Effector CD4-positive, alpha-beta T cell (primary cell): Measurements from ENCODE around the gene DZIP1. TPM values are rescaled to one million over a fixed set of nuclear protein-coding genes. Genes with fewer than 3 reads are reported as not detected.
"Not testable (repeated sequence)": the region's sequence is repeated elsewhere in the genome, so short reads cannot be mapped to it uniquely, and the experiment has no call there.

Source experiments
- DNase-seq: peaks from one replicate; pipeline ENCODE4 v3.0.0-alpha.2; 2020
- total RNA-seq: gene quantifications from one replicate; lab custom pipeline; 2026; lab: John Stamatoyannopoulos, UW

The DZIP1 gene, protein sequence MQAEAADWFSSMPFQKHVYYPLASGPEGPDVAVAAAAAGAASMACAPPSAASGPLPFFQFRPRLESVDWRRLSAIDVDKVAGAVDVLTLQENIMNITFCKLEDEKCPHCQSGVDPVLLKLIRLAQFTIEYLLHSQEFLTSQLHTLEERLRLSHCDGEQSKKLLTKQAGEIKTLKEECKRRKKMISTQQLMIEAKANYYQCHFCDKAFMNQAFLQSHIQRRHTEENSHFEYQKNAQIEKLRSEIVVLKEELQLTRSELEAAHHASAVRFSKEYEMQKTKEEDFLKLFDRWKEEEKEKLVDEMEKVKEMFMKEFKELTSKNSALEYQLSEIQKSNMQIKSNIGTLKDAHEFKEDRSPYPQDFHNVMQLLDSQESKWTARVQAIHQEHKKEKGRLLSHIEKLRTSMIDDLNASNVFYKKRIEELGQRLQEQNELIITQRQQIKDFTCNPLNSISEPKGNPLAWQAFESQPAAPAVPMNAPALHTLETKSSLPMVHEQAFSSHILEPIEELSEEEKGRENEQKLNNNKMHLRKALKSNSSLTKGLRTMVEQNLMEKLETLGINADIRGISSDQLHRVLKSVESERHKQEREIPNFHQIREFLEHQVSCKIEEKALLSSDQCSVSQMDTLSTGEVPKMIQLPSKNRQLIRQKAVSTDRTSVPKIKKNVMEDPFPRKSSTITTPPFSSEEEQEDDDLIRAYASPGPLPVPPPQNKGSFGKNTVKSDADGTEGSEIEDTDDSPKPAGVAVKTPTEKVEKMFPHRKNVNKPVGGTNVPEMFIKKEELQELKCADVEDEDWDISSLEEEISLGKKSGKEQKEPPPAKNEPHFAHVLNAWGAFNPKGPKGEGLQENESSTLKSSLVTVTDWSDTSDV
- not detected for total RNA-seq

GRCh38 chr13:95644601-95645052 is at the start of gene DZIP1:
DZIP1 (minus strand) TSS chr13:95644706; CDS start chr13:95642029, 2,677 bp downstream.
- DNase-seq: no peak

DNA sequence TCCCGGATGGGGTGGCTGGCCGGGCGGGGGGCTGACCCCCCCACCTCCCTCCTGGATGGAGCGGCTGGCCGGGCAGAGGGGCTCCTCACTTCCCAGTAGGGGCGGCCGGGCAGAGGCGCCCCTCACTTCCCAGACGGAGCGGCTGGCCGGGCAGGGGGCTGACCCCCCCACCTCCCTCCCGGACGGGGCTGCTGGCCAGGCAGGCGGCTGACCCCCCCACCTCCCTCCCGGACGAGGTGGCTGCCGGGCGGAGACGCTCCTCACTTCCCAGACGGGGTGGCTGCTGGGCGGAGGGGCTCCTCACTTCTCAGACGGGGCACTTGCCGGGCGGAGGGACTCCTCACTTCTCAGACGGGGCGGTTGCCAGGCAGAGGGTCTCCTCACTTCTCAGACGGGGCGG is 46.5 kb upstream of the DZIP1 start:
- not testable (repeated sequence) for DNase-seq

- no peak for DNase-seq
These were observed 45.0 kb upstream of the DZIP1 start for GRCh38 chr13:95689582-95689926.

DNA sequence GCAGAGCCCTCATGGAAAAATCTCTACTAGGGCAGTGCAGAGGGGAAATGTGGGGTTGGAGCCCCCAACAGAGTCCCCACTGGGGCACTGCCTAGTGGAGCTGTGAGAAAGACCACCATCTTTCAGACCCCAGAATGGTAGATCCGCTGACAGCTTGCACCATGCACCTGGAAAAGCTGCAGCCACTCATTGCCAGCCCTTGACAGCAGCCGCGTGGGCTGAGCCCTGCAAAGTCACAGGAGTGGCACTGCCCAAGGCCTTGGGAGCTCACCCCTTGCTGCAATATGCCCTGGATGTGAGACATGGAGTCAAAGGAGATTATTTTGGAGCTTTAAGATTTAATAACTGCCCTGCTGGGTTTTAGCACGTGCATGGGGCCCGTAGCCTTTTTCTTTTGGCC is 40.5 kb upstream of the DZIP1 start:
- DNase-seq: not testable (repeated sequence)

- no peak for DNase-seq
These were observed 39.9 kb upstream of the DZIP1 start for GRCh38 chr13:95684418-95684817.

- no peak for DNase-seq
These were observed 35.2 kb upstream of the DZIP1 start for GRCh38 chr13:95679722-95680121.

DNA sequence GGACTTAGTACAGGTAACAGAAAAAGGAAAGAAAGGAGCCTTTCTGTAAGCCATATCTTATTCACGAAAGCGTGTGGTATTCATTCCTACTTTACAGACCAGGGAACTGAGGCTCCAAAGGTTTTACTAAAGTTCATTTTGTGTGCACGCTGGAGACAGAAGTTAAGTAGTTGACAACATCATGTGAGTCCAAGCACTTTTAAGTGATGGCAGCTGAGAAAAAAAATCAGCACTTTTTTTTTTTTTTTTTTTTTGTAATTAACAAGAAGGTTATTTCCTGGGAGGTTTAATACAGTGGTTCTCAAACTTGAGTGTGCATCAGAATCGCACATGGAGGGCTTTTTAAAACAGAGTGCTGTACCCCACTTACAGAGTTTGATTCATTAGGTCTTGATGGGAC is 34.5 kb upstream of the DZIP1 start:
- no peak for DNase-seq

DNA sequence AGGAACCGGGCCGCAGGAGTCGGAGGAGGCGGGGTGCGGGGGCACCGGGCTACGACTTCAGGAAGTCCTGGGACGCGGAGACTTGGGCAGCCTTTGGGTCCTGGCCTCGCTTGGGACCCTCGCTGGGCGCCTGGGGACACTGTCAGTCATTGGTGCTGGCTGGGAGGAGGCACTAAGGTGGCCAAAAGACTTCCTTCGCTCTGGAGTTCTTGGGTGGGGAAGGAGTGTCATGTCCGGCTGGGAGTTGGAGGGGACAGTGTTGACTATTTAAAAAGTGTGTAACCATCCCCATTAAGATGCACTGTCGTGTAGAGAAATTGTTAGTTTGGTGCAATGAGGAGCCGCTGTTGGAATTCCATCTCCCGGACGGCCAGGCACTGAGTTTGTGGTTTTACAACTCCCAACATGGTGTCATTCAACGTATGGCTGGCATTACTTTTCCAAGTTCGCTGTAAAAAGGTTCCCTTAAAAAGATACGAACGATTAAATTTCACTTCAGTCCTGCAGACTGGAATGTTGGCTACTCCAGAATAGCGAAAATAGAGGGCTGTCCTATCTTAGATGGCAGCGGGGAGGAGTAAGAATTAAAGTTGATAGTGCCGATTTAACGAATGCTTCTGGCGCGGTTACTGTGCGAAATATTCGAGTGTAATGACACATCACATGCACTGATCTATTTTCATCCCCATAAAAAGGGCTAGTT is 33.2 kb upstream of the DZIP1 start:
- no peak for DNase-seq

- peak; percentile 97 for DNase-seq
These were observed 32.5 kb upstream of the DZIP1 start, which contains the start of gene DNAJC3 for GRCh38 chr13:95676762-95677563. DNAJC3 (plus strand) TSS chr13:95677139; CDS start chr13:95677256, 117 bp downstream.

GRCh38 chr13:95676105-95676761 is 31.7 kb upstream of the DZIP1 start:
- no peak for DNase-seq

DNA sequence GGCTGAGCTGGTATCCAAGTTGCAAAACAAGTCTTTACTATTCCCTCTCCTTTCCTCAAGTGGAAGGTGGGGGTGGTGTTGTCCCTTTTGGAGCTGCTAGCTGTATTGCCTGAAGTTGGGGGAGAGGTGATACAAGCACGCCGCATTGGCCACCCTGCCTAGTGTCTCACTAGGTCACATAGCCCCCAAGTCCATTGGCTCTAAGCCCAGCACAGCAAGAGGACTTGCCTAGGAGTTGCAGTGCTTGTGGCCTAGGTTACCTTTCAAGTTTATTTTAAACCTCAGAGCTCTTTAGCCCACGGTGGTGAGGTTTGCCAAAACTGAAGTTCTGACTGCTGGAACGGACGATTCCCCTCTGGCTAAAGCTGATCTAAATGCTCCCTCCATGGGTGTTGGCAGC is 27.1 kb upstream of the DZIP1 start:
- DNase-seq: no peak

DNA sequence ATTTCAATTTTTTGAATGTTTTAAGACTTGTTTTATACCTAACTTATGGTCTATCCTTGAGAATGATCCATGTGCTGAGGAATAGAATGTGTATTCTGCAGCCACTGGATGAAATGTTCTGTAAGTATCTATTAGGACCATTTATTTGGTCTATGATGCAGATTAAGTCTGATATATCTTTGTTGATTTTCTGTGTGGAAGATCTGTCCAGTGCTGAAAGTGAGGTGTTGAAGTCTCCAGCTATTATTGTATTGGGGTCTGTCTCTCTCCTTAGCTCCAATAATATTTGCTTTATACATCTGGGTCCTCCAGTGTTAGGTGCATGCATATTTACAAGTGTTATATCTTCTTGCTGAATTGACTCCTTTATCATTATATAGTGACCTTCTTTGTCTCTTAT is 22.7 kb upstream of the DZIP1 start:
- not testable (repeated sequence) for DNase-seq

DNA sequence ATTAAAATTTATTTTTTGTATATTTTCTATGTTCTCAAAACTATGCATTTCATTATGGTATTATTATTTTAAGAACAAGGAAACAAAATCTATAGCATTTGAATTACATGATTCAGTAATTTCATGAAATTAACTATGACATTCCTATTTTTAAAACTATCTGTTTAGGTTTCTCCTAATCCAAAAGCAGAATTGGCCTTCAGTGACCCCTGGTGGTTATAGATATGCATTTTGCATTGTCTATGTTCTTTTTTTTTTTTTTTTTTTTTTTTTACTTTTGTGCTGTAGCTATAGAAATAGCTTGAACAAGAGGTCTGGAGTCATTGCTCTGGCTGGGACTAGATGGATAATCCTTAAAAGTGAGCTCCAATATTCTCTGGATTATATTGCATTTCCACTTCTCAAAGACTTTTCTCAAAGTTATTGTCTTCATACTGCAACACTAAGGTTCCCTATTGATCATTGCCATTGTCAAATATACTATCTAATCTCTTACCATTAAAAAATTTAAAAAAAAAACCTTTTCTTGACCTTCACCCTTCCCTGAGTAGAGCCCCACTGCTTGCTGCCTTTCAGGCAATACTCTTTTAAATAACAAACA is 16.6 kb upstream of the DZIP1 start:
- DNase-seq: no peak

- no peak for DNase-seq
These were observed 15.0 kb upstream of the DZIP1 start for GRCh38 chr13:95659500-95659899.

DNA sequence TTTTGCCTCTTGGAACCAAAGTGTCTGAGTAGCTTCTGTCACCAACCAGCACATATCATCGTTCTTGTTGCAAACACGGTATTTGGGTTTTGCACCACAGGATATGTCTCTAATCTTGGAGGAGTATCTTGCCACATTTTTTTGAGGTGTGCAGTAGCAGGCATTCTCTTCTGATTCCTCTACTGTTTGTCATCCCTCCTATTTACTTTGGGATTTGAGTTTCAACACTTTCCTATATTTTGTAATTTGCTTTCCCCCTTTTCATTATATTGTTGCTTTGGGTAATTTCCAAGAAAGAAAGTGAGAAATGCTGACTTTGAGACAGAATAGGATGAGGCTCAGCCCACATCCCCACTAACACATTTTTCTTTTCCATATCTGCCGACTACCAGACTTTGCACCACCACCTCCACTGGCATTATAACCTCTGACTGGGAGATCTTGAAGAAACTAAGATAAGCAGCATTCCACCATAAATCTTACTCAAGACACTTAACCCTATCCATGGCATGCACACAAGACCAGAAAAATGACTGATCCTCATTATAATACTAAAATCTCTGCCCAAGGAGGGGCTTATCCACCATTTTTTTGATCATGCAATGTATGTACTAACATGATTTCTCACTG is 12.0 kb upstream of the DZIP1 start:
- DNase-seq: no peak

DNA sequence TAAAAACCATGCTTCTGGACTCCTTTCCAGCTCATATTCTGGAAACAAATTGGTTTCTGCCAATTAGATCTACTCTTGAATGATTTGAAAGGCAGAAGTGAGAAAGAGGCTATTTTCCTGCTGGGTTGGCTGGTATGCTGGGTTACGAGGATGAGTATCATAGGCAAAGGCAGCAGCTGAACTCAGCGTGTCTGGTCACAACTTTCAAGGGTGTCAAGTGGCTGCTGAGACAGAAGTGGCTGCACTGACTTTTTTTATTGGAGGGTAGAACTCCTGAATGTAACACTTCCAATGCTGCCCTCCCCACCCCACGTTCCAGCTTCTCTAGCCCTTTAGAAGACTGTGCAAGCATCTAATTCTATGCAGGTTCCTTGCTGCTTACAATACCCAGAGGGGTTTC is 8.3 kb upstream of the DZIP1 start:
- DNase-seq: no peak

DNA sequence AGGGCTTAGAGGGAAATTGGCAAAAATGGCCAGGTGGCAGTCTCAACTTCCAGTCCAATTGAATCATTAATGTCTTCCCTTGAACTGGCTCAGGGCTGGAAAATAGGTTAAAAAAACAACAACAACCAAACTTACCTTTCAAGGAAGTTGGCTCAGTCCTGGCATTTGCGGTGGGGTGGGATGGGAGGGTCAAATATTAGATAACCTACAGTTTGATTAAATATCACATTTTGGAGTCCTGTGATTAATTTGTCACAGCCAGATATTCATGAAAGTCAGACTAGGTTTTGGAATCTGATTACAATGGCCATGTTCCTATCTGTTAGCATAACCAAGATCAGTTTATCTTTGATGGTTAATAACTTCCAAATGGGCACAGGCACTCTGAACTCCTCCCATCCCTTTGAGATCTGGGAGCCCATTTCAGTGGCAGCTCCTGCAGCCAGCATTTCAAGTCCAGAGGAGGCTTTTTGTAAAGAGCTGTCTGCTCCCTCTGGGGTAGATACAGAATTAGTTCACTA is 7.8 kb upstream of the DZIP1 start:
- DNase-seq: no peak

GRCh38 chr13:95650696-95651095 is 6.2 kb upstream of the DZIP1 start:
- DNase-seq: no peak

DNA sequence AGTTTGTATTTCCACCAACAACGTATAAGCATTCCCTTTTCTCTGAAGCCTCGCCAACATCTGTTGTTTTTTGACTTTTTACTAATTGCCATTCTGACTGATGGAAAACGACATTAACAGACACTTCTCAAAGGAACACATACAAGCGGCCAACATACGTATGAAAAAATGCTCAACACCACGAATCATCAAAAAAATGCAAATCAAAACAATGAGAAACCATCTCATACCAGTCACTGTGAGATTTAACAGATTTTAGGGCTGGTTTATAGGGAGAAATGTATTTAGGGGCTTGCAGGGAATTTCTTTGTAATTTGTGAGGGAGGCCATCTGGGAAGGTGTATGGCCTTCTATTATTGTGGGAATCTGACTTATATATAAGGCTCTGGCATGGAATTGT is 2.8 kb upstream of the DZIP1 start:
- no peak for DNase-seq

DNA sequence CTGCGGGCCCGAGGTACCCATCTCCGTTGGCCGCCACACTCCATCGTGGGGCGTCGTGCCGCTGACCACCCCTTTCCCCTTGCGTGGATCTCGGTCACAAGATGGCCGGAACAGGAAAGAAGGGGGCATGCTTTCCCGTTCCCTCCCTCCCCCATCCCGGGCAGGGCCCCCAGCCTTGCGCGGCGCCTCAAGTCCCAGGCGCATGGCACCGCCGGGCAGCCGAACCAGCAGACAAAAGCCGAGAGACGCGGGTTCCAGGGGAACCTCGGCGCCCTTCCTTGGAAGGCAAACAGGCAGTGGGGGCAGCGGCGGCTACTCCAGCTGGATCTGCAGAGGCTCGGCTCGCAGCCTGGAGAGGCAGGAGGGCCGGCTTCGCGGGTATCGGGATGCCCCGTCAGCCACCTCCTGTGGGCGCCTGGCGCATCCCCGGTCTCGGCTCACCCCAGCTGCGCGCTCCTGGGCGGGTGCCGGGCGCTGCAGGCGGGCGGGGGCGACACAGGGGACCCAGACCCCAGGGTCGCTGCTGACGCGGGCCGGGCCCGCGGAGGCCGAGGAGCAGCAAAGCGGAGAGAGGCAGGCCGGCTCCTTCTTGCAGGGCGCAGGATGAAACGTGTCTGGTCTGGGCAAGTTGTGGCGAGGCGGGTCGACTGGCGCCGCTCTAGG is 439 bp downstream of the DZIP1 start:
- no peak for DNase-seq
